Esophagus muscularis mucosa (tissue), 4 donors: ENCODE measurements around the gene CCNQ.

Experiments used
- CTCF ChIP-seq, 3 experiments: fragments of 200-600 bp in 2 of 3; fragments of 450-650 bp in 1 of 3; sonication (generic) in 2 of 3; IDR thresholded peaks; one replicate each; pipeline ENCODE4 v1.5.1; 2017 to 2019; ENCODE audit warnings: antibody characterized with exemption in 3 of 3, mild to moderate bottlenecking in 2 of 3, moderate library complexity in 1 of 3
- EP300 ChIP-seq: sonication (generic); formaldehyde crosslinking; IDR thresholded peaks from one replicate; pipeline ENCODE4 v1.6.1; 2017; ENCODE audit warnings: antibody characterized with exemption
- POLR2A ChIP-seq: fragments of 450-650 bp; IDR thresholded peaks from one replicate; pipeline ENCODE4 v1.6.1; 2017; ENCODE audit warnings: antibody characterized with exemption, moderate library complexity, mild to moderate bottlenecking, low read depth

GRCh38 chrX:153647461-153648357 lies 48.8 kb upstream of the CCNQ start:
- TF ChIP-seq CTCF (IDR thresholded peaks at IDR 0.05) = no peak
- no peak for TF ChIP-seq POLR2A
- TF ChIP-seq EP300 = no peak
